ENCODE measurements around the gene YIF1B. TPM values are rescaled to one million over a fixed set of nuclear protein-coding genes. Genes with fewer than 3 reads are reported as not detected.

The YIF1B gene
- total RNA-seq, 1 experiment from 2014 or later = 73.2 TPM

DNA sequence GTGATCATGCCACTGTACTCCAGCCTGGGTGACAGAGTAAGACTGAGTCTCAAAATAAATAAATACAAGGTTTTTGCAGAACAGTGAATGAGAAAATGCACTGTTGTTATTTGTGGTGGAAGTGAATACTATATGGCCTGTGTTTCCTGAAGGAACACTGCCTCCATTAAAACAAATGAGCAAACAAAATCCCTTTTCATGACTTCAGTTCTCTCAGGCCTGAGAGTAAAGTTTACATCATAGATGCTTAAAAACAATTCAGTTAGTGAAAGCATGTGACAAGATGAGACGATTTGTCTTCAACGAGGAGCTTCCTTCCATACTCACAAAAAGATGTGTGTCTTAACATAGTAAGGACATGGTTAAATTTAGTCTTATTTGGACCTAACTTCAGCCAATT, 37.0 kb downstream of the YIF1B start:
- no peak overlapping the region for H3K27ac Mint-ChIP-seq

More for the DNA sequence above, 37.0 kb downstream of the YIF1B start:
- no peak overlapping the region for H3K4me3 Mint-ChIP-seq
- no peak overlapping the region for H3K14ac ChIP-seq (ENCODE audit: insufficient read depth, low read length)
- H3K27me3 Mint-ChIP-seq (ENCODE audit: low read depth) = no peaks in the 10 kb centered on the region
- H3K27me3 ChIP-seq (ENCODE audit: insufficient read depth, low read length) = no peaks in the 10 kb centered on the region
- no peaks in the 10 kb centered on the region for H3K4me1 ChIP-seq (ENCODE audit: insufficient read depth, low read length)
- TF ChIP-seq, protein P1, sequence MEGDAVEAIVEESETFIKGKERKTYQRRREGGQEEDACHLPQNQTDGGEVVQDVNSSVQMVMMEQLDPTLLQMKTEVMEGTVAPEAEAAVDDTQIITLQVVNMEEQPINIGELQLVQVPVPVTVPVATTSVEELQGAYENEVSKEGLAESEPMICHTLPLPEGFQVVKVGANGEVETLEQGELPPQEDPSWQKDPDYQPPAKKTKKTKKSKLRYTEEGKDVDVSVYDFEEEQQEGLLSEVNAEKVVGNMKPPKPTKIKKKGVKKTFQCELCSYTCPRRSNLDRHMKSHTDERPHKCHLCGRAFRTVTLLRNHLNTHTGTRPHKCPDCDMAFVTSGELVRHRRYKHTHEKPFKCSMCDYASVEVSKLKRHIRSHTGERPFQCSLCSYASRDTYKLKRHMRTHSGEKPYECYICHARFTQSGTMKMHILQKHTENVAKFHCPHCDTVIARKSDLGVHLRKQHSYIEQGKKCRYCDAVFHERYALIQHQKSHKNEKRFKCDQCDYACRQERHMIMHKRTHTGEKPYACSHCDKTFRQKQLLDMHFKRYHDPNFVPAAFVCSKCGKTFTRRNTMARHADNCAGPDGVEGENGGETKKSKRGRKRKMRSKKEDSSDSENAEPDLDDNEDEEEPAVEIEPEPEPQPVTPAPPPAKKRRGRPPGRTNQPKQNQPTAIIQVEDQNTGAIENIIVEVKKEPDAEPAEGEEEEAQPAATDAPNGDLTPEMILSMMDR (conservative IDR thresholded peaks at IDR 0.05) = no peak
- no CpG with 5 or more reads among the region's 2 CpGs for WGBS (ENCODE audit: extremely low coverage, insufficient read length, low lambda C conversion rate)
- no peak overlapping the region for H3K23ac ChIP-seq (ENCODE audit: insufficient read length, low read depth, low read length)
- peaks cover 6 to 11% of the 10 kb centered on the region in 2 experiments; a peak in 2 of 4 replicates for H3K4me1 Mint-ChIP-seq
- H2AK5ac ChIP-seq (ENCODE audit: insufficient read length, low read length) = no peak overlapping the region
- no peak overlapping the region for H4K91ac ChIP-seq (ENCODE audit: insufficient read length, low read depth, low read length)
- H2BK120ac ChIP-seq (ENCODE audit: low read depth, low read length, poor library complexity, severe bottlenecking) = no peak overlapping the region
- no peak overlapping the region for H3K4ac ChIP-seq (ENCODE audit: low read depth, low read length)
- H3K56ac ChIP-seq (ENCODE audit: insufficient read length, low read depth, low read length) = no peak overlapping the region
- no peaks in the 10 kb centered on the region for H3K9me3 ChIP-seq (ENCODE audit: control insufficient read depth, low read depth, low read length)
- no peak overlapping the region for H2BK5ac ChIP-seq (ENCODE audit: insufficient read length, low read length)
- no peak overlapping the region for H3T11ph ChIP-seq (ENCODE audit: low read length)
- H4K20me1 ChIP-seq (ENCODE audit: control insufficient read depth, insufficient read depth, insufficient read length) = no peaks in the 10 kb centered on the region
- H2BK12ac ChIP-seq (ENCODE audit: insufficient read length, low read depth, low read length) = no peak overlapping the region
- no peak overlapping the region for H2BK15ac ChIP-seq (ENCODE audit: low read depth, low read length)
- DNase-seq = no peak
- no peak overlapping the region for H2AFZ ChIP-seq (ENCODE audit: low read length)
- no peak overlapping the region for H3K18ac ChIP-seq (ENCODE audit: insufficient read length, low read depth, low read length)
- no peak overlapping the region for H2BK20ac ChIP-seq (ENCODE audit: low read depth, low read length, poor library complexity, severe bottlenecking)
- H3K23me2 ChIP-seq (ENCODE audit: insufficient read length, low read depth, low read length, poor library complexity, severe bottlenecking) = no peaks in the 10 kb centered on the region
- H3K4me2 ChIP-seq (ENCODE audit: insufficient read depth, insufficient read length, low read length) = no peak overlapping the region
- H4K5ac ChIP-seq (ENCODE audit: insufficient read length, low read depth, low read length) = no peak overlapping the region
- no peaks in the 10 kb centered on the region for H3K9me3 Mint-ChIP-seq
- peaks cover 18% of the 10 kb centered on the region; the same call in 1 of the 2 replicates for H3K79me2 ChIP-seq (ENCODE audit: insufficient read depth, low read length)
- H4K8ac ChIP-seq (replicated peaks; ENCODE audit: insufficient read length, low read depth, low read length) = no peak overlapping the region
- no peak overlapping the region for H3K27ac ChIP-seq (ENCODE audit: insufficient read length, low read depth, low read length)
- peaks cover 10% of the 10 kb centered on the region for H3K79me1 ChIP-seq (ENCODE audit: insufficient read depth, low read depth, low read length, poor library complexity, severe bottlenecking)
- peaks cover 6 to 30% (median 30%) of the 10 kb centered on the region in 3 experiments; a peak in 6 of 7 replicates for H3K36me3 Mint-ChIP-seq (ENCODE audit: insufficient read depth in 1 of 3, low read depth in 3 of 3)
- no peak overlapping the region for H3K9ac ChIP-seq (ENCODE audit: extremely low read depth, insufficient read length, low read length)
